OCI-LY7 (cell line): ENCODE results near the gene HBG2. TPM values are rescaled to one million over a fixed set of nuclear protein-coding genes. Genes with fewer than 3 reads are reported as not detected.
A peak's percentile ranks its signal among the peaks of the same experiment; 100 is the strongest.

Experiments used
- BruUV-seq: library from RNA; stranded (reverse); fragments of 400-500 nt; replicated peaks from 2 replicates; lab custom pipeline; 2021; lab: Mats Ljungman, UMichigan
- CTCF ChIA-PET: fragments of 300-600 bp; sonication (Branson Sonifier 250); formaldehyde crosslinking; loops from one replicate; lab custom pipeline; 2022; ENCODE audit warnings: antibody characterized with exemption; ENCODE audit not compliant: unreplicated experiment; lab: Charles Lee
- POLR2A ChIA-PET: fragments of 300-600 bp; sonication (Branson Sonifier 250); formaldehyde crosslinking; loops from one replicate; lab custom pipeline; 2022; ENCODE audit warnings: antibody characterized with exemption; lab: Charles Lee
- DNase-seq: peaks from one replicate; pipeline ENCODE4 v3.0.0-alpha.2; 2015; ENCODE audit warnings: low spot score
- H2AFZ ChIP-seq: fragments of 200-600 bp; sonication (generic), shearing (Covaris generic); 2 replicates; pipeline ENCODE4 v1.6.1; 2014; ENCODE audit warnings: mild to moderate bottlenecking, antibody characterized with exemption, low read length, moderate library complexity
- H3K27ac ChIP-seq: fragments of 200-600 bp; sonication (generic); 2 replicates; pipeline ENCODE4 v1.5.1; 2014; ENCODE audit warnings: mixed run types, low read depth, mild to moderate bottlenecking, moderate library complexity, low read length, inconsistent platforms; ENCODE audit not compliant: poor library complexity, severe bottlenecking
- H3K36me3 ChIP-seq: fragments of 200-600 bp; sonication (generic); 2 replicates; pipeline ENCODE4 v1.6.1; 2014; ENCODE audit warnings: mild to moderate bottlenecking, antibody characterized with exemption, low read length, moderate library complexity, mixed read lengths; ENCODE audit not compliant: insufficient read depth
- H3K4me1 ChIP-seq: fragments of 200-600 bp; sonication (generic); 2 replicates; pipeline ENCODE4 v1.5.1; 2014; ENCODE audit warnings: mild to moderate bottlenecking, low read length; ENCODE audit not compliant: insufficient read depth, poor library complexity, severe bottlenecking
- H3K4me2 ChIP-seq: fragments of 200-600 bp; sonication (generic); 2 replicates; pipeline ENCODE4 v1.6.1; 2014; ENCODE audit warnings: mild to moderate bottlenecking, low read length
- H3K4me3 ChIP-seq: fragments of 200-600 bp; sonication (generic); 2 replicates; pipeline ENCODE4 v1.5.1; 2014; ENCODE audit warnings: mild to moderate bottlenecking, low read depth, low read length; ENCODE audit not compliant: poor library complexity, severe bottlenecking
- H3K79me2 ChIP-seq: fragments of 200-600 bp; sonication (generic); 2 replicates; pipeline ENCODE4 v1.6.1; 2016; ENCODE audit warnings: low read depth, mild to moderate bottlenecking, low read length, moderate library complexity, mixed read lengths; ENCODE audit not compliant: insufficient read depth
- H3K9me2 ChIP-seq: fragments of 200-600 bp; sonication (generic); 2 replicates; pipeline ENCODE4 v1.6.1; 2016; ENCODE audit warnings: mild to moderate bottlenecking, low read length, mixed read lengths; ENCODE audit not compliant: insufficient read depth
- H3K9me3 ChIP-seq: fragments of 200-600 bp; sonication (generic); 2 replicates; pipeline ENCODE4 v1.6.1; 2014; ENCODE audit warnings: mild to moderate bottlenecking, mixed run types, low read length, mixed read lengths
- H4K20me1 ChIP-seq: fragments of 200-600 bp; sonication (generic); 2 replicates; pipeline ENCODE4 v1.6.1; 2014; ENCODE audit warnings: mild to moderate bottlenecking, antibody characterized with exemption, low read length, moderate library complexity, mixed read lengths; ENCODE audit not compliant: insufficient read depth
- EZH2phosphoT487 ChIP-seq: fragments of 200-600 bp; sonication (generic); IDR thresholded peaks from 2 replicates; pipeline ENCODE4 v1.6.1; 2018; ENCODE audit warnings: low read depth, borderline replicate concordance, mild to moderate bottlenecking, mixed run types, antibody characterized with exemption, low read length, moderate library complexity, mixed read lengths
- intact Hi-C: fragments of 100-400 bp; cut with micrococcal nuclease; formaldehyde crosslinking; loops from one replicate; pipeline ENCODE4 v1.10.0; 2022; ENCODE audit not compliant: unreplicated experiment
- total RNA-seq, 2 experiments: library from RNA; depleted of rRNA in 1 of 2; stranded (reverse); fragments of >200 nt in 1 of 2; shearing (Covaris generic) in 1 of 2; gene quantifications; 2 replicates each; pipeline ENCODE4 v1.2.3, GENCODE V29; 2014 to 2022
- TF ChIP-seq, protein P1 (sequence below): fragments of 200-600 bp; sonication (generic); conservative IDR thresholded peaks from 2 replicates; pipeline ENCODE4 v1.5.1; 2014; ENCODE audit warnings: mild to moderate bottlenecking, antibody characterized with exemption, low read length, moderate library complexity, mixed read lengths

Gene HBG2
- total RNA-seq, 2 experiments from 2014 or later = not detected

DNA sequence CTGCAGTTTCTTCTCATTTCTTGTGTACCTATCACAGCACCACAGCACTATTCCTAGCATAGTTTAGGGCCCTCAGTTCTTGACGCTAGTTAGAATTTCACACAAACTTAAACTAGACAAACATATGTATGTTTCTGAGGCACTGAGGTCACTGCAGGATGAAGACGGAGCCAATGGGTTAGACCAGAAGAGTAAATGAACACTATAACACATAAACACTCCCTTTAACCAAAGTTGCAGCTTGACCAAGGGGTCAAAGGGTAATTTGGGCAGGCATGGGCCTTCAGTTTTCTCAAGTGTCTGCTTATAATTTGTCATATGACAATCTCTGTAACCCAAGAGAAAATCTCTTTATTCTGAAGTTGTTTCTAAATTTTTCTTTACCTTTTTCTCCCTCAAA is 28.0 kb upstream of the HBG2 start:
- ChIA-PET POLR2A (no interaction called here), CTCF (no interaction called here)
- Histone ChIP-seq H3K9me3 (no peaks in the 10 kb centered on the region), H2AFZ (no peak overlapping the region), H3K4me3 (no peak overlapping the region), H3K79me2 (no peaks in the 10 kb centered on the region), H3K27ac (no peak overlapping the region), H3K9me2 (no peaks in the 10 kb centered on the region), H4K20me1 (no peaks in the 10 kb centered on the region), H3K36me3 (no peaks in the 10 kb centered on the region), H3K4me1 (no peaks in the 10 kb centered on the region), H3K4me2 (no peak overlapping the region)
- BruUV-seq = no TSS peak
- intact Hi-C loops = no loop called here
- TF ChIP-seq EZH2phosphoT487 = no peak
- TF ChIP-seq, protein P1, sequence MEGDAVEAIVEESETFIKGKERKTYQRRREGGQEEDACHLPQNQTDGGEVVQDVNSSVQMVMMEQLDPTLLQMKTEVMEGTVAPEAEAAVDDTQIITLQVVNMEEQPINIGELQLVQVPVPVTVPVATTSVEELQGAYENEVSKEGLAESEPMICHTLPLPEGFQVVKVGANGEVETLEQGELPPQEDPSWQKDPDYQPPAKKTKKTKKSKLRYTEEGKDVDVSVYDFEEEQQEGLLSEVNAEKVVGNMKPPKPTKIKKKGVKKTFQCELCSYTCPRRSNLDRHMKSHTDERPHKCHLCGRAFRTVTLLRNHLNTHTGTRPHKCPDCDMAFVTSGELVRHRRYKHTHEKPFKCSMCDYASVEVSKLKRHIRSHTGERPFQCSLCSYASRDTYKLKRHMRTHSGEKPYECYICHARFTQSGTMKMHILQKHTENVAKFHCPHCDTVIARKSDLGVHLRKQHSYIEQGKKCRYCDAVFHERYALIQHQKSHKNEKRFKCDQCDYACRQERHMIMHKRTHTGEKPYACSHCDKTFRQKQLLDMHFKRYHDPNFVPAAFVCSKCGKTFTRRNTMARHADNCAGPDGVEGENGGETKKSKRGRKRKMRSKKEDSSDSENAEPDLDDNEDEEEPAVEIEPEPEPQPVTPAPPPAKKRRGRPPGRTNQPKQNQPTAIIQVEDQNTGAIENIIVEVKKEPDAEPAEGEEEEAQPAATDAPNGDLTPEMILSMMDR = no peak
- DNase-seq = no peak

DNA sequence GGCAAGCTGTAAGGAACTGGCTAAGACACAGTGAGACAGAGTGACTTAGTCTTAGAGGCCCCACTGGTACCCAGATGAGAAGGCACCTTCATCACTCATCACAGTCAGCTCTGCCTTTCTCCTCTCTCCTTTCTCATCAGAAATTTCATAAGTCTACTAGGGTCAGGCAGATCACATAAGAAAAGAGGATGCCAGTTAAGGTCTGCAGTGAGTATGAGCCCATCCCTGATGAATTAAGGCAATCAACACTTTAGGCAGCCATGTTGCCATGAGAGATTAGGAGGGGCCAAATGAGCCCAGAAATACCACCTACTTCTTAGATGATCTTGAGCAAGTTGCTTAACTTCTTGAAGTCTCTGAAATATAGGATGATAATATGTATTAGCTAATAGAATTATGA is 27.0 kb upstream of the HBG2 start:
- H3K79me2 ChIP-seq = no peaks in the 10 kb centered on the region
- BruUV-seq = no TSS peak
- H4K20me1 ChIP-seq = no peaks in the 10 kb centered on the region
- no peak for DNase-seq
- no peak overlapping the region for H3K4me2 ChIP-seq
- no peaks in the 10 kb centered on the region for H3K9me2 ChIP-seq
- no peak for TF ChIP-seq EZH2phosphoT487
- TF ChIP-seq, protein P1 = no peak
- no peaks in the 10 kb centered on the region for H3K4me1 ChIP-seq
- no peaks in the 10 kb centered on the region for H3K9me3 ChIP-seq
- intact Hi-C loops = no loop called here
- H2AFZ ChIP-seq = no peak overlapping the region
- no peak overlapping the region for H3K4me3 ChIP-seq
- POLR2A ChIA-PET = interaction anchor here (1.0 kb wide), 1 partner anchor 383 kb away, joined by 3 read pairs; no protein-coding TSS in a partner anchor
- no peak overlapping the region for H3K27ac ChIP-seq
- CTCF ChIA-PET = no interaction called here
- H3K36me3 ChIP-seq = no peaks in the 10 kb centered on the region

DNA sequence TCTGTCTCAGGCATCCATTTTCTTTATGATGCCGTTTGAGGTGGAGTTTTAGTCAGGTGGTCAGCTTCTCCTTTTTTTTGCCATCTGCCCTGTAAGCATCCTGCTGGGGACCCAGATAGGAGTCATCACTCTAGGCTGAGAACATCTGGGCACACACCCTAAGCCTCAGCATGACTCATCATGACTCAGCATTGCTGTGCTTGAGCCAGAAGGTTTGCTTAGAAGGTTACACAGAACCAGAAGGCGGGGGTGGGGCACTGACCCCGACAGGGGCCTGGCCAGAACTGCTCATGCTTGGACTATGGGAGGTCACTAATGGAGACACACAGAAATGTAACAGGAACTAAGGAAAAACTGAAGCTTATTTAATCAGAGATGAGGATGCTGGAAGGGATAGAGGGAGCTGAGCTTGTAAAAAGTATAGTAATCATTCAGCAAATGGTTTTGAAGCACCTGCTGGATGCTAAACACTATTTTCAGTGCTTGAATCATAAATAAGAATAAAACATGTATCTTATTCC is 26.1 kb upstream of the HBG2 start:
- Histone ChIP-seq H3K4me1 (no peaks in the 10 kb centered on the region), H3K36me3 (no peaks in the 10 kb centered on the region), H3K27ac (no peak overlapping the region), H4K20me1 (no peaks in the 10 kb centered on the region), H3K79me2 (no peaks in the 10 kb centered on the region), H3K9me2 (no peaks in the 10 kb centered on the region), H3K9me3 (no peaks in the 10 kb centered on the region), H3K4me3 (no peak overlapping the region), H3K4me2 (no peak overlapping the region), H2AFZ (no peak overlapping the region)
- ChIA-PET CTCF (no interaction called here), POLR2A (interaction anchor here (1.0 kb wide), 1 partner anchor 384 kb away, joined by 3 read pairs; no protein-coding TSS in a partner anchor)
- no TSS peak for BruUV-seq
- peak; percentile 3 for DNase-seq
- TF ChIP-seq, protein P1 = no peak
- no peak for TF ChIP-seq EZH2phosphoT487
- intact Hi-C loops = no loop called here
